Keratinocyte (primary cell): ENCODE results near the gene ATP6V1G3. TPM values are rescaled to one million over a fixed set of nuclear protein-coding genes. Genes with fewer than 3 reads are reported as not detected.

Source experiments
- DNase-seq: peaks from one replicate; pipeline ENCODE4 v3.0.0-alpha.2; 2011; ENCODE audit warnings: low read depth, missing footprints, low spot score
- FAIRE-seq: peaks from 2 replicates; lab custom pipeline; 2011; peaks lifted over from hg19 to GRCh38; lab: Jason Lieb, UNC
- H2AFZ ChIP-seq: 2 replicates; pipeline ENCODE4 v1.6.0; 2012; ENCODE audit warnings: low read length, control low read depth, inconsistent platforms; ENCODE audit not compliant: control insufficient read depth
- H3K27ac ChIP-seq: 2 replicates; pipeline ENCODE4 v1.5.1; 2011; ENCODE audit warnings: low read length; ENCODE audit not compliant: control insufficient read depth, insufficient read depth
- H3K27me3 ChIP-seq: 3 replicates; pipeline ENCODE4 v1.6.0; 2011; ENCODE audit warnings: low read length; ENCODE audit not compliant: control insufficient read depth, insufficient read depth; ENCODE audit errors: extremely low read depth
- H3K36me3 ChIP-seq, 2 experiments: 2 replicates in 1 of 2; 3 replicates in 1 of 2; pipeline ENCODE4 v1.5.1; 2011; ENCODE audit warnings: low read length in 2 of 2, mild to moderate bottlenecking in 1 of 2; ENCODE audit not compliant: control insufficient read depth in 2 of 2, insufficient read depth in 2 of 2; ENCODE audit errors: extremely low read depth in 1 of 2
- H3K4me1 ChIP-seq: 3 replicates; pipeline ENCODE4 v1.5.1; 2011; ENCODE audit warnings: low read length; ENCODE audit not compliant: control insufficient read depth, insufficient read depth; ENCODE audit errors: extremely low read depth
- H3K4me2 ChIP-seq: 3 replicates; pipeline ENCODE4 v1.6.0; 2011; ENCODE audit warnings: low read depth, low read length; ENCODE audit not compliant: control insufficient read depth, insufficient read depth; ENCODE audit errors: extremely low read depth
- H3K4me3 ChIP-seq, 3 experiments: fragments of 200-600 bp in 1 of 3; sonication (generic) in 1 of 3; 2 replicates in 2 of 3; 3 replicates in 1 of 3; pipeline ENCODE4 v1.5.1; 2011 to 2016; ENCODE audit warnings: low read length in 3 of 3, mild to moderate bottlenecking in 3 of 3, control low read depth in 2 of 3, inconsistent platforms in 1 of 3, low read depth in 1 of 3, mixed read lengths in 1 of 3, mixed run types in 1 of 3, moderate library complexity in 1 of 3; ENCODE audit not compliant: control insufficient read depth in 2 of 3, insufficient read depth in 2 of 3; ENCODE audit errors: extremely low read depth in 1 of 3
- H3K79me2 ChIP-seq: 2 replicates; pipeline ENCODE4 v1.6.0; 2012; ENCODE audit warnings: low read length; ENCODE audit not compliant: control insufficient read depth, insufficient read depth
- H3K9ac ChIP-seq: 3 replicates; pipeline ENCODE4 v1.6.0; 2011; ENCODE audit warnings: low read length; ENCODE audit not compliant: control insufficient read depth, insufficient read depth; ENCODE audit errors: extremely low read depth
- H3K9me1 ChIP-seq: 3 replicates; pipeline ENCODE4 v1.6.0; 2011; ENCODE audit warnings: low read length; ENCODE audit not compliant: control insufficient read depth, insufficient read depth; ENCODE audit errors: extremely low read depth
- H3K9me3 ChIP-seq: 2 replicates; pipeline ENCODE4 v1.5.1; 2012; ENCODE audit warnings: low read depth, low read length; ENCODE audit not compliant: control insufficient read depth
- H4K20me1 ChIP-seq: 3 replicates; pipeline ENCODE4 v1.6.0; 2011; ENCODE audit warnings: low read length; ENCODE audit not compliant: control insufficient read depth, insufficient read depth; ENCODE audit errors: extremely low read depth
- EZH2 ChIP-seq: IDR thresholded peaks from one replicate; pipeline ENCODE4 v1.6.1; 2012; ENCODE audit warnings: inconsistent platforms, mild to moderate bottlenecking, low read length, moderate library complexity
- dilution Hi-C: fragments of 300-500 bp; cut with MboI; formaldehyde crosslinking; loops from one replicate; pipeline ENCODE4 v1.7.0; 2020; ENCODE audit warnings: low sequenced_read_pairs; ENCODE audit not compliant: extremely low pct_ligation_motif_present
- polyA plus RNA-seq, 5 experiments: library from polyadenylated mRNA; depleted of rRNA in 3 of 5; stranded (reverse) in 3 of 5; stranded (forward) in 1 of 5; unstranded in 1 of 5; fragments of >200 nt; gene quantifications; 1 replicate in 1 of 5; 2 replicates in 3 of 5; 3 replicates in 1 of 5; pipeline versions ENCODE4 v1.2.1 to v1.2.3, GENCODE V29; 2011 to 2012; ENCODE audit warnings: missing spikeins in 2 of 5, low read depth in 1 of 5, low replicate concordance in 1 of 5
- TF ChIP-seq, protein P1 (sequence below), 3 experiments: IDR thresholded peaks in 1 of 3; conservative IDR thresholded peaks in 1 of 3; optimal IDR thresholded peaks in 1 of 3; 2 replicates in 2 of 3; 3 replicates in 1 of 3; pipeline versions ENCODE3 to v1.5.1; 2011; ENCODE audit warnings: low read length in 3 of 3, mild to moderate bottlenecking in 3 of 3, moderate library complexity in 2 of 3, control low read depth in 1 of 3, inconsistent platforms in 1 of 3; ENCODE audit not compliant: insufficient read depth in 2 of 3; ENCODE audit errors: extremely low read depth in 1 of 3

The ATP6V1G3 gene
- polyA plus RNA-seq, 1 donor (not counting 4 experiments of a cell fraction or from before 2014, with no cell fraction given), result not detected

- no peaks in the 10 kb centered on the region for H4K20me1 ChIP-seq
- H3K4me2 ChIP-seq, result no peak overlapping the region
- H3K4me1 ChIP-seq, result peaks cover 12% of the 10 kb centered on the region
- dilution Hi-C loops, result no loop called here
- H3K9me3 ChIP-seq, result no peaks in the 10 kb centered on the region
- H3K79me2 ChIP-seq, result no peaks in the 10 kb centered on the region
- FAIRE-seq, result no peak
- H3K27me3 ChIP-seq, result no peaks in the 10 kb centered on the region
- no peak for DNase-seq
- TF ChIP-seq, protein P1, sequence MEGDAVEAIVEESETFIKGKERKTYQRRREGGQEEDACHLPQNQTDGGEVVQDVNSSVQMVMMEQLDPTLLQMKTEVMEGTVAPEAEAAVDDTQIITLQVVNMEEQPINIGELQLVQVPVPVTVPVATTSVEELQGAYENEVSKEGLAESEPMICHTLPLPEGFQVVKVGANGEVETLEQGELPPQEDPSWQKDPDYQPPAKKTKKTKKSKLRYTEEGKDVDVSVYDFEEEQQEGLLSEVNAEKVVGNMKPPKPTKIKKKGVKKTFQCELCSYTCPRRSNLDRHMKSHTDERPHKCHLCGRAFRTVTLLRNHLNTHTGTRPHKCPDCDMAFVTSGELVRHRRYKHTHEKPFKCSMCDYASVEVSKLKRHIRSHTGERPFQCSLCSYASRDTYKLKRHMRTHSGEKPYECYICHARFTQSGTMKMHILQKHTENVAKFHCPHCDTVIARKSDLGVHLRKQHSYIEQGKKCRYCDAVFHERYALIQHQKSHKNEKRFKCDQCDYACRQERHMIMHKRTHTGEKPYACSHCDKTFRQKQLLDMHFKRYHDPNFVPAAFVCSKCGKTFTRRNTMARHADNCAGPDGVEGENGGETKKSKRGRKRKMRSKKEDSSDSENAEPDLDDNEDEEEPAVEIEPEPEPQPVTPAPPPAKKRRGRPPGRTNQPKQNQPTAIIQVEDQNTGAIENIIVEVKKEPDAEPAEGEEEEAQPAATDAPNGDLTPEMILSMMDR (optimal IDR thresholded peaks at IDR 0.05 in 1 of 3, IDR thresholded peaks at IDR 0.05 in 1 of 3, conservative IDR thresholded peaks at IDR 0.05 in 1 of 3; ENCODE audit: extremely low read depth in 1 of 3, insufficient read depth in 2 of 3, low read length in 3 of 3), result no peak
- TF ChIP-seq EZH2, result no peak
- no peak overlapping the region for H3K9ac ChIP-seq
- no peak overlapping the region for H3K27ac ChIP-seq
- H3K9me1 ChIP-seq, result no peaks in the 10 kb centered on the region
- H3K4me3 ChIP-seq, result no peak overlapping the region
- H3K36me3 ChIP-seq, result no peaks in the 10 kb centered on the region
- H2AFZ ChIP-seq, result no peak overlapping the region
These were observed 48.9 kb downstream of the ATP6V1G3 start for GRCh38 chr1:198491596-198491995.

DNA sequence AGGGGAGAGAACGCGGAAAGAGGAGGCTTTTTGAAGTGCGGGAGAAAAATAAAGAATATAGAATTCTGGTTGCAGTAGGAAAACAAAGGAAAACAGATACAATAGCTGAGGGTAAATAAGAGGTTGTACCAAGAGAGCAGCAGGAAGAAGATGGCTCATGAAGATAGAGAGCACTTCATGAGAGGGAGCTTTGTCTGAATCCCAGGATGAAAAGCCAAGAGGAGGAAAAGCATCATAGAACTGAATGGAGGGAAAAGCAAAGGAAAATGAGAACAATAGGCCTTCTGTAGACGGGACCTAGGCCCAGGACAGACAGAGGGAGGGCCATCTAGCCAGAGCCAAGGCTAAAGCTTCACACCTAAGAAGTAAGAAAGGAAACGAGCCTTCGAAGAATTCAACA is 49.5 kb downstream of the ATP6V1G3 start:
- Histone ChIP-seq H3K4me2 (no peak overlapping the region), H3K27ac (no peak overlapping the region), H3K27me3 (no peaks in the 10 kb centered on the region), H3K79me2 (no peaks in the 10 kb centered on the region), H3K36me3 (no peaks in the 10 kb centered on the region), H2AFZ (no peak overlapping the region), H4K20me1 (no peaks in the 10 kb centered on the region), H3K4me3 (no peak overlapping the region), H3K9me1 (no peaks in the 10 kb centered on the region), H3K9ac (no peak overlapping the region), H3K9me3 (no peaks in the 10 kb centered on the region), H3K4me1 (peaks cover 6% of the 10 kb centered on the region)
- TF ChIP-seq EZH2, result no peak
- TF ChIP-seq, protein P1 (optimal IDR thresholded peaks at IDR 0.05 in 1 of 3, IDR thresholded peaks at IDR 0.05 in 1 of 3, conservative IDR thresholded peaks at IDR 0.05 in 1 of 3; ENCODE audit: extremely low read depth in 1 of 3, insufficient read depth in 2 of 3, low read length in 3 of 3), result no peak
- DNase-seq (no peak), FAIRE-seq (no peak)
- dilution Hi-C loops, result no loop called here
